GM21717 (cell line): ENCODE data around the gene P2RX7.
"Not testable (repeated sequence)": the region's sequence is repeated elsewhere in the genome, so short reads cannot be mapped to it uniquely, and the experiment has no call there.

Experiments
- ATAC-seq: cut with Tn5 transposase; IDR thresholded peaks from one replicate; pipeline ENCODE4 v1.9.1; 2021; ENCODE audit warnings: mild to moderate bottlenecking, moderate library complexity; ENCODE audit not compliant: unreplicated experiment

The P2RX7 gene

GRCh38 chr12:121133838-121134237 is 1.2 kb downstream of the P2RX7 start:
- no peak for ATAC-seq

DNA sequence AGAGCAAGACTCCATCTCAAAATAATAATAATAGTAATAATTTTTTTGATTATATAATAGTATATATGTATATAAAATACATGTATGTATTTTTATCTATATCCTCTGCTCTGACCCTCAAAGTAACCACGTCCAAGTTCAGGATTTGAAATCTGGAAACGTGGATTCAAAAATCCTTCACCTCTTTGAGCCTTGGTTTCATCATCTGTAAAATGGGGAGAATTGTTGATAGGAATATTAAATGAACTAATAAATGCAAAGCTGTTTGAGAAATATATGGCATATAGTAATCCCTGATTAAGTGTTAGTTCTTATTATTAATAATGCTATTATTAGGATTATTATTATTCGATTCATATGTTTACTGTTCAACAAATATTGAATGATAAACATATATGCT is 2.6 kb downstream of the P2RX7 start:
- ATAC-seq, result no peak

- no peak for ATAC-seq
These were observed 4.8 kb downstream of the P2RX7 start for GRCh38 chr12:121137512-121137911.

GRCh38 chr12:121138284-121138683 is 5.6 kb downstream of the P2RX7 start:
- ATAC-seq, result no peak

GRCh38 chr12:121139286-121139685 is 6.6 kb downstream of the P2RX7 start:
- ATAC-seq, result no peak

DNA sequence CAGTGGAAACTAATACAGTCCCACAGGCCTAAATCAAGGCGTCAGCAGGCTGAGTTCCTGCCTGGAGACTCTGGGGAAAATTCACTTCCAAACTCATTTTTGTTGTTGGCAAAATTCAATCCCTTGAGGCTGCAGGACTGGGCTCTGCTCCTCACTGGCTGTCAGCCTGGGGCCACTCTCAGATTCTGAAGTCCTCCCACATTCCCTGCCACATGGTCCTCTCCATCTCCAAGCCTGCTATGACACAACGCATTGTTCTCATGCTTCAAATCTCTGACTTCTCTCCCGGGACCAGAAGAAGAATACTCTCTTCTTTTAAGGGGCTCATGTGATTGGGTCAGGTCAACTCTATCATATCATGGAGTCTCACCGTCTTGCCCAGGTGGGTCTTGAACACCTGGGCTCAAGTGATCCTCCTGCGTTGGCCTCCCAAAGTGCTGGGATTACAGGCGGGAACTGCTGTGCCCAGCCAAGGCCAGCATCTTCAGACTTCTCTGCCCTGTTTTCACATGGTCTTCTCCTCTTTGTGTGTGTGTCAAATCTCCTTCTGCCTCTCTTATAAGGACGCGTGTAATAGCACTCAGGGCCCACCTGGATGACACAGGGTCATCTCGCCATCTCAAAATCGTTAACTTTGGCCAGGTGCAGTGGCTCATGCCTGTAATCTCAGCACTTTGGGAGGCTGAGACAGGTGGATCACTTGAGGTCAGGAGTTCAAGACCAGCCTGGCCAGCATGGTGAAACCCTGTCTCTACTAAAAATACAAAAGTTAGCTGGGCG is 9.7 kb downstream of the P2RX7 start:
- no peak for ATAC-seq

- ATAC-seq, result no peak
These were observed 11.8 kb downstream of the P2RX7 start for GRCh38 chr12:121144416-121144914.

DNA sequence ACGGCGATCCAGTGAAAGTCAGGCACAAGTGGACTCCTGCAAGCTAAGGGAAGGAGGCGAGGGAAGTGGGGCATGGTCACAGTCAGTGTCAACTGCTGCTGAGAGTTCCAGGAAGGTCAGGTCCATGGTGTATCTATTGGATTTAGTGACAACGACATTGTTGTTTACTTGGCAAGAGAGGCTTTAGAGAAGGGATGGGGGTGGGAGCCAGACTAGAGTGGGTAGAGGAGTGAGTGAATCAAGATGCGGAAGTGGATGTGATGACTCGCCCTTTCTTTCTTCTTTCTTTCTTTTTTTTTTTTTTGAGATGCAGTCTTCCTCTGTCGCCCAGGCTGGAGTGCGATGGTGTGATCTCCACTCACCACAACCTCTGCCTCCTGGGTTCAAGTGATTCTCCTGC is 12.5 kb downstream of the P2RX7 start:
- no peak for ATAC-seq

GRCh38 chr12:121149289-121149688 is 16.6 kb downstream of the P2RX7 start:
- ATAC-seq, result not testable (repeated sequence)

DNA sequence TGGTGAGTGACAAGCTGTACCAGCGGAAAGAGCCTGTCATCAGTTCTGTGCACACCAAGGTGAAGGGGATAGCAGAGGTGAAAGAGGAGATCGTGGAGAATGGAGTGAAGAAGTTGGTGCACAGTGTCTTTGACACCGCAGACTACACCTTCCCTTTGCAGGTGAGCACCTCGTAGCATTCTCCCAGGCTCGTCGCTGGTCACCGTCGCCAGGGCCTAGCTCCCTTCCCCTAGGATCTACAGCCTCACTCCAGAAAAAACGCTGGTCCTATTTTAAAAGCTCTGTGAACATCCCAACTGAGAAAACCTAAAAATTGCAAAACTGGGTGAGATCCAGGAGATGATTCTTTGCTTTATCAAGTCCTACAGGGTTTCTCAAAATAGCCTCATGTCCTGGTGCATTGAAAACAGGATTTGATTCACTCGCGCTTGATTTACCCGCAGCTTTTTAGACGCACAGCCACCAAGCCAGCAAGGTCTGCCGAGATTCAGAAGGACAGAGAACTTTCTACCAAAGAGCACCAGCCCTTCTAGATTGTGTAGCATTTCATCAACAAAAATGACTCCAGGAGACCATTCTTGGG is 22.2 kb downstream of the P2RX7 start:
- no peak for ATAC-seq

DNA sequence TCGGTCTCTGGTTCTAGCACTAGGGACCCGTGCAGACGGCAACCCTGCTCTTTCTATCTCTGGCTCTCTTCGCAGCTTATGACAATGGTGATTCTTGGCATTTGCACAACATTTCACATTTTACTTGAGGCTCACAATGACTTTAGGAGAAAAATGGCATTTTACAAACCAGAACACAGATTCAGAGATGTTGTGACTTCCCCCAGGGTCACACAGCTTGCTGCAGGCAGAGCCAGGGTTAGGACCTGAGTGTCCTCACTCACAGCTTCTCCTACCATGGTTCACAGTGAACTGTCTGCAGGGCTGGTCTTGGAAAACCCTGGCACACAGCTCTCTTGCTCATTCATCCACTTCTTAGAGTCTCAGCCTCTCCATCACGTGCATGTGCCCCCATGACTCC is 23.7 kb downstream of the P2RX7 start:
- no peak for ATAC-seq

- no peak for ATAC-seq
These were observed 25.4 kb downstream of the P2RX7 start for GRCh38 chr12:121158085-121158484.

DNA sequence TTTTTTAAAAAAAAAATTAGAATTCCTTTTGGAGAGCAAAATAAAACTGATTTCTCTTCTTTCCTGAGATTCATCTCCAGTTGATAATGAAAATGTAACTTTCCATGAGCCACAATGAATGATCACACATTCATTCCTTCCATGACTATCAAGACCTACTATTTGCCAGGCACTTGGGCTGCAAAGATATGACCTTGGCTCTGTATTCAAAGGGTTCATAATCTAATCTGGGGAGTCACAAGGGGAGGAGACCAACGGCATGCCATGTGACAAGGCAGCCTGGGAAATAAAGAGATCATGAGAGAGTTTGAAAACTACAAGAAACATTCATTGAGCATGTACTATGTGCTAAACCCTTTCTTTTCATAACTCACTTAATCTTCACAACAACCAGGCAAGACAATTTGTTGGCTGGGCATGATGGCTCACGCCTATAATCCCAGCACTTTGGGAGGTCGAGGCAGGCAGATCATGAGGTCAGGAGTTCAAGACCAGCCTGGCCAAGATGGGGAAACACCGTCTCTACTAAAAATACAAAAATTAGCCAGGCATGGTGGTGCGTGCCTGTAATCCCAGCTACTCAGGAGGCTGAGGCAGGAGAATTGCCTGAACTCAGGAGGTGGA is 26.2 kb downstream of the P2RX7 start:
- not testable (repeated sequence) for ATAC-seq

DNA sequence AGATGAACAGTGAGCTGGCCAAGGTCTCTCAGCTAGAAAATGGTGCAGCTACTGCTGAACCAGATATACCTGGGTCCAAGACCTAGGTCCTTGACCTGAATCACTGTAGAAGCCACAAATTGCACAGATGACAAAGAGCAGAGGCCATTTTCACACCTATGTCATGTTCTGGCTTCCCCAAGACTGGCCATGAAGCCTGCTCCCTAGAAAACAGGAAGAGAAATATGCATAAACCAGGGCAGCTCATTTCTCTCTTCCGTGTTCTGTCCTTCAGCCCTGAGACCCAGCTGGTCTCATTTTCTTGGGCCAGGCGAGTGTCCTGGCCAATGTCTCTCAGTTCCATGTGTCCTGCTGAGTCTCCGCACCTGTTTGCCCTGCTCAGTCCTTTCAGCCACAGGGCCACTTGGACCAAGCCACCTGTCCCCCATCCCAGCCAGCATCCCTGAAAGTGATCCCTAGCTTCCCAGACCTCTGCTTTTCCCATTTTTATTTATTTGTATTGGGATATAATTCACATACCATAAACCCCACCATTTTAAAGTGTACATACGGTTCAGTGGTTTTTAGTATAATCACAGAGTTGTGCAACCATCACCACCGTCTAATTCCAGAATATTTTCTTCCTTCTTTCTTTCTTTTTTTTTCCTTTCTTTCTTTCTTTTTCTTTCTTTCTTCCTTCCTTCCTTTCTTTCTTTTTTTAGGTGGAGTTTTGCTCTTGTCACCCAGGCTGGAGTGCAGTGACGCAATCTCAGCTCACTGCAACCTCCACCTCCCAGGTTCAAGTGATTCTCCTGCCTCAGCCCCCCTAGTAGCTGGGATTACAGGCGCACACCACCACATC is 27.0 kb downstream of the P2RX7 start:
- peak; percentile 61 for ATAC-seq

DNA sequence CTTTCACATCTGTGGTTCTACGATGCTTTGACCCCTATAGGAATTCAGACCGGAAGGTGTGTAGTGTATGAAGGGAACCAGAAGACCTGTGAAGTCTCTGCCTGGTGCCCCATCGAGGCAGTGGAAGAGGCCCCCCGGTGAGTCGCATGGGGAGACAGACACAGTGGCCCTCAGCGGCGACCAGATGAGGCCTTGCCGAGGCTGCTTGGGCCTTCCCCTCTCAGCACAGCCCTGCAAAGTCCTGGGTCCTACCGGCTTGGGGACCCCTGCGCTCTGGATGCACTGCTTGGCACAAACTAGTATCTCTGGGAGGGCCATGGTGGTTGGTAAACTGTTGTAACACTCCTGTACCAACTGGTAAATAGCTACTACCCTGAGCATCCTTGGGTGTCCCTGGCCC is 29.7 kb downstream of the P2RX7 start:
- no peak for ATAC-seq

- ATAC-seq, result no peak
These were observed 30.3 kb downstream of the P2RX7 start for GRCh38 chr12:121162985-121163384.

GRCh38 chr12:121164839-121165238 is 32.2 kb downstream of the P2RX7 start:
- not testable (repeated sequence) for ATAC-seq

DNA sequence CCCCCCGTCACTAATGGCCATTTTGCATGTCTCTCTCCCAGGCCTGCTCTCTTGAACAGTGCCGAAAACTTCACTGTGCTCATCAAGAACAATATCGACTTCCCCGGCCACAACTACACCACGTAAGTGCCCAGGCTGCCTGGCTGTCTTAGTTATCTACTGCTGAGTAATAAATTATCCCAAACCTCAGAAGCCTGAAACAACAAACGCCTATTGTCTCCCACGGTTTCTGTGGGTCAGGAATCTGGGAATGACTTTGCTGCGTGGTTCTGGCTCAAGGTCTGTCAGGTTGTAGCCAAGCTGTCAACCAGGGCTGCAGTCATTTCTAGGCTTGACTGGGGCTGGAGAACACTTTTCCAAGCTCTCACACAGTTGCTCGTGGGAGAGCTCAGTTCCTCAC is 32.6 kb downstream of the P2RX7 start:
- no peak for ATAC-seq

- no peak for ATAC-seq
These were observed 33.7 kb downstream of the P2RX7 start for GRCh38 chr12:121166356-121166755.

DNA sequence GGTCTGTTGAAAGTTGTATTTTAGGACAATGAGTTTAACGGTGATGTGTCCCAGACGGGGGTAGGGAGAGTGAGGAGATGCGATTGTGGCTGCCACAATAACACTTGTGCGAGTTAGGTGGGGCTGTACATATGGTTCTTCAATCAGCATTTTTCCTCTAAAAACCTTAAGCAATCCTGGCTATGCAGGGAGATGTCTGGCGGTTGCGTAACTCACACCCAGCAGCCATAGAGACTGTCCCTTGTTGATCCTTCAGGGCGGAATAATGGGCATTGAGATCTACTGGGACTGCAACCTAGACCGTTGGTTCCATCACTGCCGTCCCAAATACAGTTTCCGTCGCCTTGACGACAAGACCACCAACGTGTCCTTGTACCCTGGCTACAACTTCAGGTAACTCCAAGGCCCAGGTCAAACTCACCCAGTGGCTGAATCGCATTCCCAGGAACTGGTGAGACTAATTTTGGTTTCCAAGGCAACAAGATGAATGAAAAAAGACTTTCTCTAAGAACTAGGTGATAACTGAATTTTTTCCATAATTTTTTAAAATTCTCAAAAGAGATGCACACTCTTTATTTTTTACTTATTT is 34.6 kb downstream of the P2RX7 start:
- no peak for ATAC-seq

DNA sequence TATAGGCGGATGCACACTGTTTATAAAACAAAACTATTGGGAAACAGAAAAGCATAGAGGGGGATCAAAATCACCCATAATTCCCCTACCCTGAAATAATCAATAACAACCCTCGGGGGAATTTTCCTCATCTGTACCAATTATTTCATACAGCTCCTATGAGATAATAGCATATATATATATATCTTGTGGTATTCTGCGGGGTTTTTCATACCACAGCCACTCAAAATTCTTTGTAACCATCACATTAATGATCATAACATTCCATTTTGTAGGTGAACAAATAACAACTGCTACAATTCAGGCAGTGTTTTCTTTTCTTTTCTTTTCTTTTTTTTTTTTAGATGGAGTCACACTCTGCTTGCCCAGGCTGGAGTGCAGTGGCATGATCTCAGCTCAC is 35.3 kb downstream of the P2RX7 start:
- ATAC-seq, result no peak
